K562 (cell line): Measurements from ENCODE around the gene HTRA3. TPM values are rescaled to one million over a fixed set of nuclear protein-coding genes. Genes with fewer than 3 reads are reported as not detected.
A peak's percentile ranks its signal among the peaks of the same experiment; 100 is the strongest.

Experiments used
- CBX5 ChIP-seq: IDR thresholded peaks from 2 replicates; pipeline ENCODE4 v1.6.1; 2014; ENCODE audit warnings: low read depth, borderline replicate concordance
- KDM1A ChIP-seq, 2 experiments: fragments of 450-650 bp; IDR thresholded peaks; 2 replicates each; pipeline ENCODE4 v1.6.1; 2016; ENCODE audit warnings: mild to moderate bottlenecking in 2 of 2
- KDM2B ChIP-seq: fragments of 250-450 bp; sonication (Bioruptor Pico); IDR thresholded peaks from 2 replicates; pipeline ENCODE4 v1.8.0; 2021; ENCODE audit warnings: mild to moderate bottlenecking, moderate library complexity
- KDM4B ChIP-seq, 2 experiments: fragments of 450-650 bp in 1 of 2; sonication (generic) in 1 of 2; IDR thresholded peaks; 2 replicates each; pipeline ENCODE4 v1.6.1; 2016 to 2017; ENCODE audit warnings: borderline replicate concordance in 2 of 2, antibody characterized with exemption in 1 of 2, low read depth in 1 of 2, mild to moderate bottlenecking in 1 of 2
- KLF1 ChIP-seq: fragments of 450-650 bp; IDR thresholded peaks from 2 replicates; pipeline ENCODE4 v1.6.1; 2016; ENCODE audit warnings: missing genetic modification characterization, missing compliant biosample characterization
- NCOA4 ChIP-seq: fragments of 450-650 bp; IDR thresholded peaks from 2 replicates; pipeline ENCODE4 v1.6.1; 2018; ENCODE audit warnings: mild to moderate bottlenecking; ENCODE audit not compliant: partially characterized antibody
- NEUROD1 ChIP-seq: fragments of 150-350 bp; IDR thresholded peaks from 2 replicates; pipeline ENCODE4 v1.6.1; 2014; ENCODE audit warnings: borderline replicate concordance, low read length, low read depth; ENCODE audit not compliant: partially characterized antibody
- PTRF ChIP-seq: fragments of 450-650 bp; IDR thresholded peaks from 2 replicates; pipeline ENCODE4 v1.6.1; 2016; ENCODE audit warnings: mild to moderate bottlenecking, missing genetic modification characterization, missing compliant biosample characterization
- SETDB1 ChIP-seq: IDR thresholded peaks from one replicate; pipeline ENCODE4 v1.6.1; 2012; ENCODE audit warnings: low read length, control low read depth, inconsistent platforms
- TCF7 ChIP-seq: sonication (generic); IDR thresholded peaks from 2 replicates; pipeline ENCODE4 v1.6.1; 2016; ENCODE audit warnings: antibody characterized with exemption, borderline replicate concordance
- TEAD2 ChIP-seq: fragments of 450-650 bp; IDR thresholded peaks from 2 replicates; pipeline ENCODE4 v1.6.1; 2016; ENCODE audit warnings: missing genetic modification characterization, control low read depth, missing compliant biosample characterization
- ZNF184 ChIP-seq: sonication (generic); formaldehyde crosslinking; IDR thresholded peaks from 2 replicates; pipeline ENCODE4 v1.5.0; 2020; ENCODE audit warnings: missing genetic modification reagents
- ZNF699 ChIP-seq: fragments of 250-450 bp; sonication (Bioruptor Pico); IDR thresholded peaks from 2 replicates; pipeline ENCODE4 v1.8.0; 2021; ENCODE audit warnings: mild to moderate bottlenecking, moderate library complexity; ENCODE audit not compliant: insufficient replicate concordance
- ZNF764 ChIP-seq: fragments of 250-450 bp; sonication (Bioruptor Pico); IDR thresholded peaks from 2 replicates; pipeline ENCODE4 v1.4.0; 2020; ENCODE audit warnings: low read depth, mild to moderate bottlenecking, moderate library complexity
- polyA plus RNA-seq, 8 experiments: library from polyadenylated mRNA; depleted of rRNA in 4 of 8; stranded (reverse) in 5 of 8; unstranded in 3 of 8; fragments of >200 nt; fragmentation: Nextera tagmentation in 2 of 8; fragmentation: Illumina TruSeq in 1 of 8; extraction: Ambion mirVana in 2 of 8; extraction: Trizol in 1 of 8; gene quantifications; 2 replicates each; pipeline versions ENCODE4 v1.2.1 to v1.2.3, GENCODE V29; 2011 to 2014; ENCODE audit warnings: inconsistent platforms in 1 of 8, missing spikeins in 1 of 8
- total RNA-seq, 7 experiments: library from RNA; depleted of rRNA in 6 of 7; stranded (reverse); fragments of >200 nt in 6 of 7; fragmentation: Illumina TruSeq in 2 of 7; extraction: Trizol in 2 of 7; gene quantifications; 2 replicates each; pipeline versions ENCODE4 v1.2.1 to v1.2.3, GENCODE V29; 2011 to 2021; ENCODE audit warnings: low replicate concordance in 1 of 7
- TF ChIP-seq, protein P1 (sequence below): fragments of 250-450 bp; sonication (Bioruptor Pico); IDR thresholded peaks from 2 replicates; pipeline ENCODE4 v1.4.0; 2020
- TF ChIP-seq, protein P2 (sequence below): IDR thresholded peaks from 3 replicates; pipeline ENCODE4 v1.6.1; 2011; ENCODE audit warnings: borderline replicate concordance, mild to moderate bottlenecking, moderate library complexity; ENCODE audit not compliant: insufficient read length; ENCODE audit errors: extremely low read depth

The HTRA3 gene
- total and polyA plus RNA-seq, 9 of the 15 experiments (the other 6 are each of a cell fraction or from before 2014, with no cell fraction given) = 0.04 TPM; not detected in 8

DNA sequence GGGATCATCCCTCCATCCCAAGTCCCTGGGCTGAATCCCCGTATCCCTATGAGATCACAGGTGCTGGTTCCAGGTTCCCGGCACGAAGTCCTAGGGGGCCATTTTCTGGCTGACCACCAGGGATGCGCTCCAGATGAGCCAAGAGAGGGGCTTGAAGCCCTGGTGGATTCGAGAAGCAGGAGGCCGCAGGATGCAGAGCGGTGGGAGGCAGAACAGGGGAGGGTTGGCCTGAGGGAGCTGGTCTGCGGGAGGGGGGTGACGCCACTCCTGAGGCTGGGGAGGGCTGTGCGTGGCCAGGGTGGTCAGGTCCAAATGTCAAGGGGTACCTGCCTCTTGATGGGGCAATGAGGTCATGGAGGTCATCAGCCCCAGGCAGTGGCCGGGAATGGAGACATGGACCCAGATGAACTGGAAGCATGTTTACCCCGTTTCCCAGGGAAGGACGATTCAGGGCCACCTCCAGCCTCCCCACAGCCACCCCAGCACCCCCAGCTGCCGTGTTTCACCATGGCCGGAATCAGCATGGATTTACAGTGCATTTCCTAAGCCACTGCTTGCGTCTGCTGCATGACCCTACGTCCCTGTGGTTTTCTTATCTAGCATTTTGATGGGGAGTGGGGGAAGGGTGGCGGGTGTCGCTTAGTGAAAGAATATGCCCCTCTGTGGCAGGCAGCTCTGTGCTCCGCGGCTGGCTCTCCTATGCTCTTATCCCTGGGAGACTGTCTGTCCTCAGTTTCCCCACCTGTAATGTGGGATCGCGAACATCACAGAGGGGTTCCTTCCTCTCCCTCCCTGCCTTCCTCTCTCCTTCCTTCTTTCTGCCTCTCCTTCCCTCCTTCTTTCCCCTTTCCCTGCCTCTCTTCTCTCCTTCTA is 17.0 kb upstream of the HTRA3 start (continued):
- TF ChIP-seq, protein P1, sequence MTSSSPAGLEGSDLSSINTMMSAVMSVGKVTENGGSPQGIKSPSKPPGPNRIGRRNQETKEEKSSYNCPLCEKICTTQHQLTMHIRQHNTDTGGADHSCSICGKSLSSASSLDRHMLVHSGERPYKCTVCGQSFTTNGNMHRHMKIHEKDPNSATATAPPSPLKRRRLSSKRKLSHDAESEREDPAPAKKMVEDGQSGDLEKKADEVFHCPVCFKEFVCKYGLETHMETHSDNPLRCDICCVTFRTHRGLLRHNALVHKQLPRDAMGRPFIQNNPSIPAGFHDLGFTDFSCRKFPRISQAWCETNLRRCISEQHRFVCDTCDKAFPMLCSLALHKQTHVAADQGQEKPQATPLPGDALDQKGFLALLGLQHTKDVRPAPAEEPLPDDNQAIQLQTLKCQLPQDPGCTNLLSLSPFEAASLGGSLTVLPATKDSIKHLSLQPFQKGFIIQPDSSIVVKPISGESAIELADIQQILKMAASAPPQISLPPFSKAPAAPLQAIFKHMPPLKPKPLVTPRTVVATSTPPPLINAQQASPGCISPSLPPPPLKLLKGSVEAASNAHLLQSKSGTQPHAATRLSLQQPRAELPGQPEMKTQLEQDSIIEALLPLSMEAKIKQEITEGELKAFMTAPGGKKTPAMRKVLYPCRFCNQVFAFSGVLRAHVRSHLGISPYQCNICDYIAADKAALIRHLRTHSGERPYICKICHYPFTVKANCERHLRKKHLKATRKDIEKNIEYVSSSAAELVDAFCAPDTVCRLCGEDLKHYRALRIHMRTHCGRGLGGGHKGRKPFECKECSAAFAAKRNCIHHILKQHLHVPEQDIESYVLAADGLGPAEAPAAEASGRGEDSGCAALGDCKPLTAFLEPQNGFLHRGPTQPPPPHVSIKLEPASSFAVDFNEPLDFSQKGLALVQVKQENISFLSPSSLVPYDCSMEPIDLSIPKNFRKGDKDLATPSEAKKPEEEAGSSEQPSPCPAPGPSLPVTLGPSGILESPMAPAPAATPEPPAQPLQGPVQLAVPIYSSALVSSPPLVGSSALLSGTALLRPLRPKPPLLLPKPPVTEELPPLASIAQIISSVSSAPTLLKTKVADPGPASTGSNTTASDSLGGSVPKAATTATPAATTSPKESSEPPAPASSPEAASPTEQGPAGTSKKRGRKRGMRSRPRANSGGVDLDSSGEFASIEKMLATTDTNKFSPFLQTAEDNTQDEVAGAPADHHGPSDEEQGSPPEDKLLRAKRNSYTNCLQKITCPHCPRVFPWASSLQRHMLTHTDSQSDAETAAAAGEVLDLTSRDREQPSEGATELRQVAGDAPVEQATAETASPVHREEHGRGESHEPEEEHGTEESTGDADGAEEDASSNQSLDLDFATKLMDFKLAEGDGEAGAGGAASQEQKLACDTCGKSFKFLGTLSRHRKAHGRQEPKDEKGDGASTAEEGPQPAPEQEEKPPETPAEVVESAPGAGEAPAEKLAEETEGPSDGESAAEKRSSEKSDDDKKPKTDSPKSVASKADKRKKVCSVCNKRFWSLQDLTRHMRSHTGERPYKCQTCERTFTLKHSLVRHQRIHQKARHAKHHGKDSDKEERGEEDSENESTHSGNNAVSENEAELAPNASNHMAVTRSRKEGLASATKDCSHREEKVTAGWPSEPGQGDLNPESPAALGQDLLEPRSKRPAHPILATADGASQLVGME = no peak
- TF ChIP-seq CBX5 = no peak
- no peak for TF ChIP-seq NCOA4
- TF ChIP-seq, protein P2, sequence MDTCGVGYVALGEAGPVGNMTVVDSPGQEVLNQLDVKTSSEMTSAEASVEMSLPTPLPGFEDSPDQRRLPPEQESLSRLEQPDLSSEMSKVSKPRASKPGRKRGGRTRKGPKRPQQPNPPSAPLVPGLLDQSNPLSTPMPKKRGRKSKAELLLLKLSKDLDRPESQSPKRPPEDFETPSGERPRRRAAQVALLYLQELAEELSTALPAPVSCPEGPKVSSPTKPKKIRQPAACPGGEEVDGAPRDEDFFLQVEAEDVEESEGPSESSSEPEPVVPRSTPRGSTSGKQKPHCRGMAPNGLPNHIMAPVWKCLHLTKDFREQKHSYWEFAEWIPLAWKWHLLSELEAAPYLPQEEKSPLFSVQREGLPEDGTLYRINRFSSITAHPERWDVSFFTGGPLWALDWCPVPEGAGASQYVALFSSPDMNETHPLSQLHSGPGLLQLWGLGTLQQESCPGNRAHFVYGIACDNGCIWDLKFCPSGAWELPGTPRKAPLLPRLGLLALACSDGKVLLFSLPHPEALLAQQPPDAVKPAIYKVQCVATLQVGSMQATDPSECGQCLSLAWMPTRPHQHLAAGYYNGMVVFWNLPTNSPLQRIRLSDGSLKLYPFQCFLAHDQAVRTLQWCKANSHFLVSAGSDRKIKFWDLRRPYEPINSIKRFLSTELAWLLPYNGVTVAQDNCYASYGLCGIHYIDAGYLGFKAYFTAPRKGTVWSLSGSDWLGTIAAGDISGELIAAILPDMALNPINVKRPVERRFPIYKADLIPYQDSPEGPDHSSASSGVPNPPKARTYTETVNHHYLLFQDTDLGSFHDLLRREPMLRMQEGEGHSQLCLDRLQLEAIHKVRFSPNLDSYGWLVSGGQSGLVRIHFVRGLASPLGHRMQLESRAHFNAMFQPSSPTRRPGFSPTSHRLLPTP = no peak
- no peak for TF ChIP-seq KLF1
- TF ChIP-seq TCF7 = 0 out of 2 replicates have a peak, but pooled peaks have one; percentile 52
- no peak for TF ChIP-seq ZNF699
- TF ChIP-seq SETDB1 = no peak
- no peak for TF ChIP-seq ZNF764 (CRISPR knock-in tag)
- TF ChIP-seq PTRF (tag) = no peak
- TF ChIP-seq KDM2B (CRISPR knock-in tag) = no peak
- peak; percentile 94 to 95 for TF ChIP-seq KDM1A (IDR thresholded peaks at IDR 0.05)
- 0 out of 4 replicates have a peak, but pooled peaks of 1 of the 2 experiments have one; percentile 1 for TF ChIP-seq KDM4B (IDR thresholded peaks at IDR 0.05; ENCODE audit: borderline replicate concordance in 2 of 2, low read depth in 1 of 2)
- TF ChIP-seq ZNF184 (CRISPR knock-in tag) = no peak
- no peak for TF ChIP-seq TEAD2 (tag)
- TF ChIP-seq NEUROD1 = peak; percentile 58
